Stimulated activated effector memory CD8-positive, alpha-beta T cell treated with anti-CD3 and anti-CD28 coated beads, Interleukin-12 subunit alpha, Interleukin-12 subunit beta, amount 100 ng/mL, for 72 hours (primary cell): ENCODE results near the gene GRK5.

Experiments used
- ATAC-seq: fragments of 150-1000 bp; cut with Tn5 transposase; 2 replicates; pipeline ENCODE4 v1.10.0; 2021
- DNase-seq, 2 donors: peaks; one replicate each; pipeline ENCODE4 v3.0.0; 2021 to 2022; ENCODE audit warnings: low spot score in 2 of 2
- H3K27ac Mint-ChIP-seq: one replicate; pipeline ENCODE4 v1.8.0; 2022; ENCODE audit warnings: mild to moderate bottlenecking, mixed read lengths
- H3K36me3 Mint-ChIP-seq: one replicate; pipeline ENCODE4 v1.8.0; 2022; ENCODE audit warnings: mild to moderate bottlenecking, mixed read lengths
- H3K4me1 Mint-ChIP-seq: one replicate; pipeline ENCODE4 v1.8.0; 2022; ENCODE audit warnings: mixed read lengths
- H3K4me3 Mint-ChIP-seq: one replicate; pipeline ENCODE4 v1.8.0; 2022; ENCODE audit warnings: mild to moderate bottlenecking, mixed read lengths
- H3K9me3 Mint-ChIP-seq: one replicate; pipeline ENCODE4 v1.8.0; 2022; ENCODE audit warnings: mixed read lengths

GRK5 gene

DNA sequence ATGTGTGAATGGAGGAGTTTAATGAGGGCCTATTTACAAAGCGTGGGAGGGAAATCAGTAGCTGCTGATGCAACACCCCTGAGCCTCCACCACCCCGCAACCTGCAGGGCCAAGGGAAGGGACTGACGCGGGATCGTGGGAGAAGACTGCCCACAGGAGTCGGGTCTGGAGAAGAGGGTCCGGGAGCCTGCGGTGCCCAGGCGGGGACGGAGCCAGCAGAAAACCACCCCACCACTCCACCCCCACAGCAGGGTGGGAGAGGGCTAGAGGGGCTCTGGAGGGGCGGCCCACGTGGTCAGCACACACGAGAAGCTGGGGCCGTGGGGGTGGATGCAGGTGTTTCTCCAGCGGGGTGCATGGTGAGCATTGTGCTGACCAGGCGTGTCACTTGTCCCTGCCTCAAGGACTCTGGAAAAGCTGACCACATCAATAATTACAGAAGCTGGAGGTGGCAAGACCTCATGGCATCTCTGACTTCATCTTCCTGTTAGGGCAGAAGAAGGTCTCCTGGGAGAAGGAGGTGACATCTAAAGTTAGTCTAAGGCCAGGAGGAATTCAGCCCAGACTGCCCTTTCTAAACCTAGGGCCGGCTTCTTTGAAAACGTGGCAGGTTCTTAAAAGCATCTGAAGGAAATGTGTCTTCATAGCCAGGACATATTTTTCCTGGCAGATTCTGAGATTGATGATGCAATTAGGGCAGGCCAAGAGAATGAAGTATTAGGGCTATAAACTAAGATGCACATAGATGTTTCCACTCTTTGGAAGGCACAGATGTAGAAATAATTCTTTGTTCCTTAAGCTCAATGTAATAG is 184.3 kb downstream of the GRK5 start:
- Mint-ChIP-seq H3K4me1 (peaks cover 22% of the 10 kb centered on the region), H3K4me3 (no peak overlapping the region), H3K36me3 (peaks cover 17% of the 10 kb centered on the region), H3K27ac (no peak overlapping the region), H3K9me3 (no peaks in the 10 kb centered on the region)
- DNase-seq (no peak), ATAC-seq (no peak)

DNA sequence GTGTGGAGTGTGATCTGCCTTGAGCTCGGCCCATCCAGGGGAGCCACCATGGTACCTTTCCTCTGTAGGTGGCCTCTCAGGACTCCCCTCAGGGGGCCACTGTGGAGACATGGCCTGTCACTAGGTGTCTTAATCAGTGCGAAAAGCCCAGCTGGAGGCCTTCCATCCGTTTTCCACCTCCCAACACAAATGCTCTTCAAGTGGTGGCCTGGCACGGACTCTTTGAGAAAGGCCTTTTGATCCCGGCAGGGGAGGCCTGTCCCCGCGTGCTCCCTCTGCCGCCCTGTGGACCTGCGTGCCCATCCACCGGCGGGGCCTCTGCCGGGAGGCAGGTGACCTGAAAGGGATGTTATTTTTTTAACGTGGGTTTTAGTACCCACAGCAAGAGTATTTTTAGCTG is 185.6 kb downstream of the GRK5 start:
- Mint-ChIP-seq H3K9me3 (no peaks in the 10 kb centered on the region), H3K4me1 (peaks cover 22% of the 10 kb centered on the region), H3K4me3 (no peak overlapping the region), H3K36me3 (peaks cover 17% of the 10 kb centered on the region), H3K27ac (peak overlapping the region; percentile 89)
- DNase-seq (no peak), ATAC-seq (no peak)

DNA sequence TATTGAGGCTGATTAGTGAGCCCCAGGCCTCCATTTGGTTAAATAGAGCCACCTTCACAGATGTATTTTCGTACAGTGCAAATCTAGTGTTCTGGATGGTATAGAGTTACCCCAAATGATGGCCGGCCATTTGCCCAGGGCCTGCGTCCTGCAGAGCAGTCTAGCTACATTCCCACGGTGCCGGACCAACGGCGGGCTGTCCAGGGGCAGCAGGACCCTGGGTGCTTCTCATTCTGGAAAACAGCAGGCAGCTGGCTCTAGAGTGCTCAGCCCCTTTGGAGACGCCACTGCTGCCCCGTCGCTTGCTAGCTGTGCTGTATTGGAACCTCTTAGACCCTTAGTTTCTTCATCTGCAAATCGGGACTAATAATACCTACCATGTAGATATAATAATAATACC is 186.1 kb downstream of the GRK5 start:
- DNase-seq (no peak), ATAC-seq (peak; percentile 27)
- peak overlapping the region; percentile 89 for H3K27ac Mint-ChIP-seq
- peaks cover 22% of the 10 kb centered on the region for H3K4me1 Mint-ChIP-seq
- H3K36me3 Mint-ChIP-seq, result peaks cover 17% of the 10 kb centered on the region
- H3K9me3 Mint-ChIP-seq, result no peaks in the 10 kb centered on the region
- H3K4me3 Mint-ChIP-seq, result no peak overlapping the region

DNA sequence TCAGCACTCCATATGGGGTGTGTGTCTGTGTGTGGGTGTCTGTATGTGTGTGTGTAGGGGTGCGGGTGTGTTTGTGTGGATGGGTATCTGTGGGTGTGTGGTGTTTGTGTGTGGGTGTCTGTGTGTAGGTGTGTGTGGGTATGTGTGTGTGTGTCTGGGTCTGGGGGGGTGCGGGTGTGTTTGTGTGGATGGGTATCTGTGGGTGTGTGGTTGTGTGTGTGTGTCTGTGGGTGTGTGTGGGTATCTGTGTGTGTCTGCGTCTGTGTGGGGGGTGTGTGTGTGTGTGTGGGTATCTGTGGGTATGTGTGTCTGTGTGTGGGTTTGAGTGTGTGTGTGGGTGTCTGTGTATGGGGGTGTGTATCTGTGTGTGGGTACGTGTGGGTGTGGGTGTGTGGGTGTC is 186.5 kb downstream of the GRK5 start:
- Mint-ChIP-seq H3K36me3 (peaks cover 17% of the 10 kb centered on the region), H3K9me3 (no peaks in the 10 kb centered on the region), H3K4me3 (no peak overlapping the region), H3K27ac (peak overlapping the region; percentile 89), H3K4me1 (peaks cover 22% of the 10 kb centered on the region)
- DNase-seq (no peak), ATAC-seq (no peak)

DNA sequence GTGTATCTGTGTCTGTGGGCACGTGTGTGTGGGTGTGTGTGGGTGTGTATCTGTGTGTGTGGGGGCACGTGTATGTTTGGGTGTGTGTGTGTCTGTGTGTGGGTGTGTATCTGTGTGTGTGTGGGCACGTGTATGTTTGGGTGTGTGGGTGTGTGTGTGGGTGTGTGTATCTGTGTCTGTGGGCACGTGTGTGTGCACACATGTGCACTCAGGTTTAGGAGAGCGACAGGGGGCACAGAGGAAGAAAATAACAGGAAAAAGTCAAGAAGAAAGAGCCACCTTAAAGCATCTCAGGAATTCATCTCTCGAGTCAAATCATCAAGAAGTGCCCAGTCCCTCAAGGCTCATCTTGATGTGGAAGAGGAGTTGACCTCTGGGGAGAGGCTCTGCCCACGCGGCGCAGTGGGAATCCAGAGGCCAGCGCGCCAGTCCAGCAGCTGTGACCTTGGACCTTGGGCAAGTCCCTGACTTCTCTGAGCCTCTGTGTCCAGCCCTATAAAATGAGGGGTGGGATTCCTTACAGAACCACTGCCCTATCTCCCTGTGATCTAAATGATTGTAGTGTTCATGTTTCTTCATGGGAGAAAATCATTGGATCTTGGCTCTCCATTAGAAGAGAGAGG is 187.4 kb downstream of the GRK5 start:
- Mint-ChIP-seq H3K9me3 (no peaks in the 10 kb centered on the region), H3K4me1 (peaks cover 23% of the 10 kb centered on the region), H3K27ac (peak overlapping the region; percentile 89), H3K4me3 (no peak overlapping the region), H3K36me3 (peaks cover 17% of the 10 kb centered on the region)
- ATAC-seq (no peak), DNase-seq (no peak)

DNA sequence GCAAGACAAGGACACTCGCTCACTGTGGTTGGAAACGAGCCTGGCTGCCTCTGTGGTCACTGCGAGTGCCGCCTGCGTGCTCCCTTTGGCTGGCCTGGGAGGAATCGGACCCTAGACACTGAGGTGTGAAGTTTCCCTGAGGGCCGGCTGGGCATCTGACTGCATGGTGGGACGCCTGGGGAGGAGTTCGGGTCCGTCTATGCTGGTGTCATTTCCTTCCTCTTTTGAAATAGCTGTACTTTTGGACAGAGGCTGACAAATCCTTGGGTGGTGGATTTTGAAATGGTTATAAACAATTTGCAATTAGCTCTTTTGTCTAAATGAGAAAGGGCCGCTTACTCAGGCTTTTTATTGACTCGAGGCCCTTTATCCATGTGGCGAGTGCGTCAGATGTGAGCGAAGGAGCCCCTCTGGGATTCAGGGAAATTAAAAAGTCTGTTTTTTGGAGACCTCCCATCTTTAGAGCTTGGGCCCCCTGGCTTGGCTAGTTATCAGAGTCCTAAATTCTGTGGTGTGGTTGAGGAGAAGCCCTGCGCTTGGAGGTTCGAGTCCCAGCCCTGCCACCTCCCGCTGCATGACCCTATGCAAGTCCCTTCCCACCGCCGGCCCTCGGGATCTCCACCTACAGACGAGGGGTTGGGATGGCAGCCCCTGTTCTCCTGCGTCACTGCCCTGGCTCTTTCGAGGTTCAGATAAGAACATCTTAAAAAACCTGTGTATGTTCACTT is 188.1 kb downstream of the GRK5 start:
- no peak for ATAC-seq
- DNase-seq, result no peak
- H3K4me1 Mint-ChIP-seq, result peaks cover 29% of the 10 kb centered on the region
- H3K4me3 Mint-ChIP-seq, result no peak overlapping the region
- no peaks in the 10 kb centered on the region for H3K9me3 Mint-ChIP-seq
- H3K27ac Mint-ChIP-seq, result peak overlapping the region; percentile 89
- H3K36me3 Mint-ChIP-seq, result peaks cover 17% of the 10 kb centered on the region

DNA sequence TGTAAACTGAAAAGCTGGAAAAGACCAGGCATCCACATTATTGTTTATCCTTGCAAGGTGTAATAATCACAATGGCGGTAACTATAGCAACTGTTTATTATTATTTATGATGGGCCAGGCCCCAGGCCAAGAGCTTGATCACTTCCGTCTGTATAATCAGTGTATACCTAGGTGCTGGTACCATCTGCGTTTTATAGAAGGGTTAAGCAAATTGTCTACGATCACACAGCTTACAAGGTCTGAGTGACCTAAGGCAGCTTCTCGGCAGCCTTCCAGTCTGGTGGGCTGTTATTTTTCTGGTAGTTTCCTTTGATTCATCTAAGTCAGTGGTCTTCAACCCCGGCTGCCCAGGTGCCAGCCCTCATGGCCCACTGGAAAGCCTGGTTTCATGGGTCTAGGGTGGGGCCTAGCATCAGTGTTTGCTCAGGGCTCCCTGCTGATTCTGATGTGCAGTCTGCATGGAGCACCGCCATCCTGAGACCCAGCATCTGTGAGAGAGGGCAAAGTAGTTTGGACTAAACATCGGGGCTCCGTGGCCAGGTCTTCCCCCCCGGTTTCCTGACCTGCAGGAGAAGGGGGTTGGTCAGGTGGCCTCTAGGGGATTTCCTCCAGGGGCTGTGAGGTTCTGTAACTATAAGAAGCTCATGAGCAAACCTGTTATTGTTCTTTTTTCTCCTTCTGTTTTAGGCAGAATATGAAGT is 188.8 kb downstream of the GRK5 start:
- H3K36me3 Mint-ChIP-seq, result peaks cover 17% of the 10 kb centered on the region
- peaks cover 28% of the 10 kb centered on the region for H3K4me1 Mint-ChIP-seq
- H3K27ac Mint-ChIP-seq, result peak overlapping the region; percentile 63
- ATAC-seq, result no peak
- H3K9me3 Mint-ChIP-seq, result no peaks in the 10 kb centered on the region
- no peak for DNase-seq
- H3K4me3 Mint-ChIP-seq, result no peak overlapping the region

DNA sequence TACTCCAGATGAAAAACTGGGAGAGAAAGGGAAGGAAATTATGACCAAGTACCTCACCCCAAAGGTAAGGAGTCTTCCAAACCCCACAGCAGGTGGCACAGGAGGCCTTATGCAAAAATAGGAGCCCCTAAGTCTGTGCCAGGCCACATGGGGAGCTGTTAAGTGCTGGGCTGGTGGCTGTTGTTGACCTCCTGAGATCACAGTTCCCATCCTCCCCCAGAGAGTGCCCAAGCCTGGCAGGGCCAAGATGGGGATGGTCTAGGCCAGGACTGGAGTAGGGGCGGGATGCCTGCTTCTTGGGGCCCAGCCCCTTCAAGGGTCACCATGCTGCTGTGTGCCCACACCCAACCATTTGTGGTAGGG is 189.3 kb downstream of the GRK5 start:
- no peak for DNase-seq

DNA sequence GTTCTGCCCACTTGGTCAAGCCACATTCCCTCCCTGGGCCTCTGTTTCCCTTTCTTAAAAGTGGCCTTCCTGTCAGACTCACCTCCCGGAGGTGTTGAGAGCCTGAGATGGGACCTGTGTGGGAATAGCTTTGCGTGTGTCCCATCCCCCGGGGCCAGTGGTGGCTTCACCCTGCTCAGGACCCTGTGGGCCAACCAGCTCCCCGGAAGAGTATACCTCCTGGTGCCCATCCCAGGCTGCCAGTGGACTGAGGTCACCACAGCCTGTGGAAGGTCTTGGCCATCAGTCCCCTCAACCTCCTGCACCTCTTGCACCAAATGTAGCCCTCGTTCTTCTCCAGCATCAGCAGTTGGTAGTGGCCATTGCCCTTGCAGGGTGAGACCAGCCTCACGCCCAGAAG is 190.0 kb downstream of the GRK5 start:
- Mint-ChIP-seq H3K36me3 (peaks cover 17% of the 10 kb centered on the region), H3K4me3 (no peak overlapping the region), H3K4me1 (peaks cover 23% of the 10 kb centered on the region), H3K27ac (peak overlapping the region; percentile 63), H3K9me3 (no peaks in the 10 kb centered on the region)
- DNase-seq (no peak), ATAC-seq (no peak)

More for the DNA sequence above, 189.3 kb downstream of the GRK5 start:
- Mint-ChIP-seq H3K9me3 (no peaks in the 10 kb centered on the region), H3K4me1 (peaks cover 23% of the 10 kb centered on the region), H3K36me3 (peaks cover 17% of the 10 kb centered on the region), H3K27ac (peak overlapping the region; percentile 63), H3K4me3 (no peak overlapping the region)
- no peak for ATAC-seq

DNA sequence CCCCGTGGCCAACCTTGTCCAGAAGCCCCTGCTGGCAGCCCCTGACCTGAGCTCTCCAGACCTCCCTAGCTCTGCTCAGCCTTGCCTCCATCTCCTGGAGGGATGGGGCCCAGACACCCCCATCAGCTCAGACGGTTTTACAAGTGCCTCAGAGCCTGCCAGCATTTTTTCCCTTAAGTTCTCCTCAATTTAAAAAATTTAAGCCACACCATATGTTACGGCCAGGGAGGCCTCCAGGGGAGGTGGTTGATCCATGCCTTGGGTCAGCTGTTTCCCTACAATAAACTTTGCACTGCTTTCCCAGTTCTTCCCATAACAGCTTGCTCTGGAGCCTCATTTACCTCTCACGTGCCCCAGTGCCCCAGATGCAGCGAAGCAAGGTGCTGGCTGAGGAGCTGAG is 191.6 kb downstream of the GRK5 start:
- ATAC-seq (no peak), DNase-seq (no peak)
- peaks cover 17% of the 10 kb centered on the region for H3K4me1 Mint-ChIP-seq
- H3K36me3 Mint-ChIP-seq, result peaks cover 10% of the 10 kb centered on the region
- H3K27ac Mint-ChIP-seq, result peak overlapping the region; percentile 32
- H3K9me3 Mint-ChIP-seq, result no peaks in the 10 kb centered on the region
- H3K4me3 Mint-ChIP-seq, result no peak overlapping the region

DNA sequence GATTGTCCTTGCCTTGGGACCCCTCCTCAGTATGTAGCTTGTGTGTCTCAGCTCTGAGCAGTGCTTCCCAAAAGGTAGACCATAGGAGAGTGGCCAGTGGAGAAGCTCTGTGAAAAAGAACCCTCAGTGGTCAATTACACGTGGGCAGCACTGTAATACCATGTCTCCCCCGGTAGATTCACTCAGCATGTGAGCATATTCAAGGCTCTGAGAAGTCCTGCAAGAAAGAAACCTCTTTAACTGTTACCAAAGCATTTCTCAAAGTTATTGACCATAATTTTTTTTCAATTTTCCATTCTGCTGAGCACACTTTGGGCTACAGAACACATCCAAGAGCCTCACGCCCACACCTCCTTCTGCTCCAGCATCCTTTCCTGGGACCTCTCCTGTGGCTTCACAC is 192.1 kb downstream of the GRK5 start:
- ATAC-seq, result no peak
- peaks cover 6% of the 10 kb centered on the region for H3K36me3 Mint-ChIP-seq
- H3K4me1 Mint-ChIP-seq, result peaks cover 12% of the 10 kb centered on the region
- H3K27ac Mint-ChIP-seq, result peak overlapping the region; percentile 32
- H3K9me3 Mint-ChIP-seq, result no peaks in the 10 kb centered on the region
- no peak overlapping the region for H3K4me3 Mint-ChIP-seq
- DNase-seq, result no peak

DNA sequence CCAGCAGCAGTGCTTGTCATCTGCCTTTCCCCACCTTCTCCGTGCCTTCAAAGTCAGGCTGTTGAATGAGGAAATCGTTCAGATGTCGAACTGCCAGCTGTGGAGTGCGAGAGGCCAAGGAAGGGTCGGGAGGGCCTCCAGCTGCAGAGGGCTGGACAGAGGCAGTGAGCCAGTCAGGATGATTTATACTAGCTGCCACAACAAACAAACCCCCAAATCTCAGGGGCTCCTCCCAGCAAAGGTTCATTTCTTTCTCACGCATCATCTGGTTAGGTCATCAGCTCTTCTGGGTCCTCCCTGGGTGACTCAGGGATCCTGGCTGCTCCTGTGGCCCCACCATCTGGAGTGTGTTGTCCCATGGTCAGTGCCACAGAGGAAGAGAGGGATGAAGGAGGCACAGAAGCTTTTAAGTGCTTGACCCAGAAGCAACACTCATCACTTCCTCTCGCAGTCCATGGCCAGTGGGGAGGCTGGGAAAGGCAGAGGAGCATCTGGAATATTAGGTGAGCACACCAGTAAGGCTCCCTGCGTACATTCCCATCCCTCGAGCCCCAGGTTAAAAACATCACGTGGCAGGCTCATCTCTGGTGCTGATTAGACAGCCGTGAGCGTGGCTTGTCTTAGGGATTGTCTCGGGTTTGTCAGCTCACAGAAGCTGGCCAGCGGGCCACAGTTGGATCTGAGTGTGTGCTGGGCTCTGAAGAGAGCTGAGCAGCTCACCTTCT is 194.5 kb downstream of the GRK5 start:
- Mint-ChIP-seq H3K4me3 (no peak overlapping the region), H3K36me3 (no peaks in the 10 kb centered on the region), H3K4me1 (peaks cover 7% of the 10 kb centered on the region), H3K9me3 (no peaks in the 10 kb centered on the region), H3K27ac (no peak overlapping the region)
- ATAC-seq, result no peak
- DNase-seq, result no peak

DNA sequence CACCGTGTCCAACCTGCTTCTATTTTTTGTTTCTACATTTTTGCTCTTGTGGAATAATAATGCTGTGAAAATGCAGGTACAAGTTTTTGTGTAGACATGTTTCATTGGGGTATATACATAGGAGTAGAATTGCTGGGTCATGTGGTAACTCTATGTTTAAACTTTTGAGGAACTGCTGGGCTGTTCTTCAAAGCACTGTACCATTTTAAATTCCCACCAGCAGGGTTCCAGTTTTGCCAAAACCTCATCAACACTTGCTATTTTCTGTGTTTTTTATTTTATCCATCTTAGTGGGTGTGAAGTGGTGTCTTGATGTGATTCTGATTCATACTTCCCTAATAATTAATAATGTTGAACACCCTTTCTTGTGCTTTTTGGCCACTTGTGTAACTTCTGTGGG is 196.6 kb downstream of the GRK5 start:
- DNase-seq (no peak), ATAC-seq (no peak)
- Mint-ChIP-seq H3K4me1 (peaks cover 7% of the 10 kb centered on the region), H3K27ac (no peak overlapping the region), H3K4me3 (no peak overlapping the region), H3K36me3 (no peaks in the 10 kb centered on the region), H3K9me3 (no peaks in the 10 kb centered on the region)

DNA sequence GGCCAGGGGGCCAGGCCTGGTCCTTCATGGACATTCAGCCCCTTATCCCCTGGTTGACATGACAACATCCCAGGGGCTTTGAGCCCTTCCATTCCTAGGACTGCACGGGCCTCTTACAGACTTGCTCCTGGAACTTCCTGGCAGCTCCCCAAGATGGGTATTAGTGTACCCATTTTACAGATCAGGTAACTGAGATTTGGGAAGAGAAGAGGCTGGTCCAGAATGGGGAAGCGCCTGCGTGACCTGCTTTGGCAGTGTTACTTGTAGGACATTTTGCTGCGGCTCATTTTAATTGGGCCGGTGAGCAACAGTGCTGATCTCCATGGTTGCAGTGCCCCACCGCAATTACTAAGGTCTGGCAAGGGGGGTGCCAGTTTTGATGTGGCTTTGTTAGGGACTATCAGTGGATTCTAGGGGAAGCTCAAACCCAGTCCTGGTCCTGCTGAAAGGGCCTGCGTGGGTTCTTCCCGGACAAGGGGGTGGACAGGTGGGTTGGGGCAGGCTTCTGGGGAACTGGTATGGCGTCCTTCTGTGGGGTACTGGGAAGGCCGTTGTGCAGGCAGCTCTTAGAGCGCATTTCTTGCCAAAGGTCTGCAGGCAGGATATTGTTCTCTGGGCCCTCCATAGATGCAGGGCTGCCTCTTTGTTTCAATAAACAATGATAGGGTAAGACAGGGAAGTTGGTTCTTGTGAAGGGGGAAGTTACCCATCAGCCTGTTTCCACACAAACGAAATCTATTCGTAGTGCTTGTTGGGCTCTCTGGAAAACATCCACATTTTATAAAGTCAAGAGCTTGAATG is 197.5 kb downstream of the GRK5 start:
- no peak for DNase-seq
- peak overlapping the region; percentile 64 for H3K27ac Mint-ChIP-seq
- peaks cover 5% of the 10 kb centered on the region for H3K4me1 Mint-ChIP-seq
- ATAC-seq, result no peak
- no peaks in the 10 kb centered on the region for H3K9me3 Mint-ChIP-seq
- H3K36me3 Mint-ChIP-seq, result no peaks in the 10 kb centered on the region
- no peak overlapping the region for H3K4me3 Mint-ChIP-seq
